ENCODE data around the gene ACOXL.

Gene ACOXL

DNA sequence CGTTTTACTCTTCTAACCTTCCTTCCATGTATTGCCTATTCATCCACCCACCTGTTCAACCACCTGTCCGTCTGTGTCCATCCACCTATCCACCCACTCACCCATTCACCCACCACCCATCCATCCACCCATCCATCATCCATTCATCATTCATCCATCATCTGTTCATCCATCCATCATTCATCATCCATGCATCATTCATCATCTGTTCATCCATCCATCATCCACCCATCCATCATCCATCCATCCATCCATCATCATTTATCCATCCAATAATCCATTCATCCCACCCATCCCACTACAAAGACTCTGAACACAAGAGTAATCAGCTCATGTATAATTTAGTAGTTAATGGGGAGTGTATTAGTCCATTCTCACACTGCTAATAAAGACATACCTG lies 78.0 kb downstream of the ACOXL start:
- H3K4me3 ChIP-seq (ENCODE audit: low read depth, low read length), result no peak overlapping the region
- in situ Hi-C loops (cut with HindIII; ENCODE audit: low sequenced_read_pairs), result no loop called here
- no peak for DNase-seq (ENCODE audit: low read depth, low spot score)
- TF ChIP-seq, protein P1, sequence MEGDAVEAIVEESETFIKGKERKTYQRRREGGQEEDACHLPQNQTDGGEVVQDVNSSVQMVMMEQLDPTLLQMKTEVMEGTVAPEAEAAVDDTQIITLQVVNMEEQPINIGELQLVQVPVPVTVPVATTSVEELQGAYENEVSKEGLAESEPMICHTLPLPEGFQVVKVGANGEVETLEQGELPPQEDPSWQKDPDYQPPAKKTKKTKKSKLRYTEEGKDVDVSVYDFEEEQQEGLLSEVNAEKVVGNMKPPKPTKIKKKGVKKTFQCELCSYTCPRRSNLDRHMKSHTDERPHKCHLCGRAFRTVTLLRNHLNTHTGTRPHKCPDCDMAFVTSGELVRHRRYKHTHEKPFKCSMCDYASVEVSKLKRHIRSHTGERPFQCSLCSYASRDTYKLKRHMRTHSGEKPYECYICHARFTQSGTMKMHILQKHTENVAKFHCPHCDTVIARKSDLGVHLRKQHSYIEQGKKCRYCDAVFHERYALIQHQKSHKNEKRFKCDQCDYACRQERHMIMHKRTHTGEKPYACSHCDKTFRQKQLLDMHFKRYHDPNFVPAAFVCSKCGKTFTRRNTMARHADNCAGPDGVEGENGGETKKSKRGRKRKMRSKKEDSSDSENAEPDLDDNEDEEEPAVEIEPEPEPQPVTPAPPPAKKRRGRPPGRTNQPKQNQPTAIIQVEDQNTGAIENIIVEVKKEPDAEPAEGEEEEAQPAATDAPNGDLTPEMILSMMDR (IDR thresholded peaks at IDR 0.05; ENCODE audit: low read depth, low read length), result no peak

DNA sequence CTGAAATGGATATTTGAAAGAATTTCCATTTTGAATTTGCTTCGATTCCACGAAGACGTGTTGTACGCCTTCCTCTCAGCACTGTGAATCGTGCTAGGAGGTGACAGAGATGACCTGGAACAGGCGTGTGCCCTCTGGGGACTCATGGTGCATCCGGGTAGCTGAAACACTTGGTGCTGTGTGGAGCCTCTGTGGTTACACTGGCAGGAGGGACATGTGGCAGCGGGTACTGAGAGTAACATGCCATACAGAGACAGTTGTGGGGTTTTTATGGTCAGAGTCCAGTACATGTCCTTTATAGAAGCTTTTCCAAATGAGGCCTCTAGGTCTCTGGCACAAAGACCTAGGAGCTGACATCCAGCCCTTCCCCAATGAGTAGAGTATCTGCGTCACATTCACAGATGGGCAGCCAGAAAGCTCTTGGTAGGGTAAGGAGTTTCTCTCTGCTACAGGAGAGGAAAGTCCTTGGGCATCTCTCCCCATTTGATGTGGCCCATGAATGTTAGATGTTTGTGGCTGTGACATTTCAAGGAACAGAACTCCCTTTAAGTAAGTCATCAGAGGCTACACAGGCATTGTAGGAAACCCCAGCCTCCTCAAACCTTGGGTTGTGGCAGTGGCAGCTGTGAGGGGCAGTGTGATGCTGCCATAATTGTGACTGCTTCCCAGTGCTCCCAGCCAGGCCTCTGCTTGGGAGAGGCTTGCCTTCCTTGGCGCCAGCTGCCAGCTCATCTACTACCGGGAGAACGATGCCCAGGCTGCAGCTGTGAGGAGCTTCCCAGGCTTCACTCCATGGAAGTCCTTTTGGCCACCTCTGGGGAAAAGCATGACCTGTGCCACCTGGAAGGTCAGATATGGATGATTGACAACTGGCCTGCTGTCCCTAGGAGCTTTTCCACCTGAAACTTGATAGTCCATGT lies 80.6 kb downstream of the ACOXL start:
- H3K4me3 ChIP-seq (ENCODE audit: low read depth, low read length), result no peak overlapping the region
- no peak for DNase-seq (ENCODE audit: low read depth, low spot score)
- in situ Hi-C loops (cut with HindIII; ENCODE audit: low sequenced_read_pairs), result no loop called here
- TF ChIP-seq, protein P1 (IDR thresholded peaks at IDR 0.05; ENCODE audit: low read depth, low read length), result no peak

DNA sequence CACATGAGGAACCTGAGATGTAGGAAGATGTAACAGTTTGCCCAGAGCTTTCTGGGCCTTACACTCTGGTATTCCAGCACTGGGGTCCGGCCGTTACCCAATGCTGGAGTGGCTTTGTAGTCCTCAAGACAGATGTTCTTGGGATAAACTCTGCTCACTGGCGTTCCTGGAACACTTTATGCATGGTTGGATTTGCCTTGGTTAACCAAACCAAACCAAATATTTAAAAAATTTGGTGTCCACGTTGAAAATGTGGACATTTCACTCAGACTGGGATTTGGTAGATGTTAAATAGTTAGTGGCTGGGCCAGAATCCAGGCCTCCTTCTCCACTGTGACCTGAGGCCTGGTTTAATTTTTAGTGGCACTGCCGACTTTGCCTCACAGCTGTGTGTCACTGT lies 81.5 kb downstream of the ACOXL start:
- TF ChIP-seq, protein P1 (IDR thresholded peaks at IDR 0.05; ENCODE audit: low read depth, low read length), result no peak
- in situ Hi-C loops (cut with HindIII; ENCODE audit: low sequenced_read_pairs), result no loop called here
- H3K4me3 ChIP-seq (ENCODE audit: low read depth, low read length), result no peak overlapping the region
- DNase-seq (ENCODE audit: low read depth, low spot score), result peak; percentile 17

DNA sequence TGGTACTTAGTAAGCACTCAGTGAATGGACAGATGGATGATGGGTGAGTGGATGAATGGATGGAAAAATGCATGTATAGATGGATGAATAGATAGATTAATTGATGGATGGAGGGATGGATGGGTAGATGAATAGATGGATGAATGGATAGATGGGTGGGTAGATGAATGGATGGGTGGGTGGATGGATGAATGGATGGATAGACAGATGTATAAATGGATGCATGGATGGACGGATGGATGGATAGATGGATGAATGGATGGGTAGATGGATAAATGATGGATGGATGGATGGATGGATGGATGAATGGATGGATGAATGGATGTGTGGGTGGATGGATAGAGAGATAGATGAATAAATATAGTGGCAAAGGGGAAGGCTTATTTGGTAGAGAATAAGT lies 83.6 kb downstream of the ACOXL start:
- H3K4me3 ChIP-seq (ENCODE audit: low read depth, low read length), result no peak overlapping the region
- TF ChIP-seq, protein P1 (IDR thresholded peaks at IDR 0.05; ENCODE audit: low read depth, low read length), result no peak
- no peak for DNase-seq (ENCODE audit: low read depth, low spot score)
- in situ Hi-C loops (cut with HindIII; ENCODE audit: low sequenced_read_pairs), result no loop called here

DNA sequence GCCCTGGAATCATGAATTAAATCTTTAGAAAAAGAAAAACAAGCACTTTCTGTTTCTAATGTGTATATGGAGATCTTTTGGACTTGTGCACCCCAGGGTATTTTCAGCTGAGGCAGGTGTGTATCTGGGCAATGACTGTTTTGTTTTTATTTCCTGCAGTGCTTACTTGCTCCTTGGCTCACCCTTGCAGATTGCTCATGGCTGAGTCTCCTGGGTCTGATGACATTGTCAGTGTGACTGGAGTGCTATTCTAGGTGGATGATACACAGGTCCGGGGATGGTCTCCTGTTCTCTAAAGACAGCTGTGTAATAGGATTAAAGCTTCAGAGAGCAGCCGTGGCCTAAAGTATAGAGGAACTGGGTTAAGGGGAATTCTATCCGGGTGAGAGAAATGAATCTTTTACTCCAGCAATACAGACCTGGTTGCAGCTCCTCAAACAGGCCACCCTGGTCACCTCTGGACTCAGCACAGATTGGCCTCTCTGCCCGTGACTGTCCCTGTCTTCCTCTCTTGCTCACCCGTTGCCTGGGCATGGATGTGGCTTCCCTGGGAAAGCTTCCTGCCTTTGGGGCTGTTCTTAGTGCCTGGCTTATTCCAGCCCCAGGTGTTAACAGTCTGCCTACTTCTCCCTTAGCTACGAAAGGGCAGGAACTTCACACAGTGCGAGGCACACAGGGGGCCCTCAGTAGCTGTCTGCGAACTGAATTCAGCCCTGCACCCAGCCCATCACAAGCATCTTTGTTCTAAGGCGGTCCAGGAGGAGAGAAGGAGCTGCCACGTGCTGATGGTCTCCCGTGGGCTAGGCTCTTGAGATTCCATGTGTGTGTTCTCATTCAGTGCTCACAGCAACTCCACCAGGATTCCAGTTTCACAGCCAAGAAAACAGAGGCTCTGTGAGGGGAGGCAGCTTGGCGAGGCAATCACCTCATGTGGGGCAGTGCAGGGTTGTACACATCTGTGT lies 84.3 kb downstream of the ACOXL start:
- in situ Hi-C loops (cut with HindIII; ENCODE audit: low sequenced_read_pairs), result no loop called here

More for the DNA sequence above, 84.3 kb downstream of the ACOXL start:
- TF ChIP-seq, protein P1 (IDR thresholded peaks at IDR 0.05; ENCODE audit: low read depth, low read length), result no peak
- H3K4me3 ChIP-seq (ENCODE audit: low read depth, low read length), result no peak overlapping the region
- DNase-seq (ENCODE audit: low read depth, low spot score), result no peak

All from astrocyte of the spinal cord (primary cell).